NB4 (cell line): ENCODE results near the gene EHF.

Source experiments
- POLR2A ChIP-seq: IDR thresholded peaks from 2 replicates; pipeline ENCODE4 v1.6.1; 2011; ENCODE audit warnings: mild to moderate bottlenecking; ENCODE audit not compliant: insufficient read length; ENCODE audit errors: extremely low read depth
- TF ChIP-seq, protein P1 (sequence below): IDR thresholded peaks from one replicate; pipeline ENCODE4 v1.5.1; 2012; ENCODE audit warnings: low read depth, low read length
- TF ChIP-seq, protein P2 (sequence below): IDR thresholded peaks from 2 replicates; pipeline ENCODE4 v1.6.1; 2011; ENCODE audit warnings: low read depth, low read length

DNA sequence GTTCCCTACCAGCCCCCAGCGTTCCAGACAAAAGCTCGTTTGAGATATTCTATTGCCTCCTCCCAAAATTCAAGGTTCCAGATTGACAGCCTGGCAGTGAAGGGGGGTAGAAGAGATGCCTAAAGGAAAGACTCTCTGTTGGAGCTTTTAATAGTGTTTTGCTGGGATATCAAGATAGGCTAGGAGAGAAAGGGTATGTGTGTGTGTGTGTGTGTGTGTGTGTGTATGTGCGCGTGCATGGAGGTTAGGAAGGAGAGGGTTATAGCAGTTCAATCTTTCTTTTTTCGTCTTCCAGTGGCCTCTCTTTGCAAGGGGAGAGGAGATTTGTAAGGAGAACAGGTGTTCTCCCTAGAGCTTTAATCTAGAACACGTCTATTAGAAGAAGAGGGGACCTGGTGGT is 22.0 kb downstream of the EHF start:
- TF ChIP-seq, protein P1, sequence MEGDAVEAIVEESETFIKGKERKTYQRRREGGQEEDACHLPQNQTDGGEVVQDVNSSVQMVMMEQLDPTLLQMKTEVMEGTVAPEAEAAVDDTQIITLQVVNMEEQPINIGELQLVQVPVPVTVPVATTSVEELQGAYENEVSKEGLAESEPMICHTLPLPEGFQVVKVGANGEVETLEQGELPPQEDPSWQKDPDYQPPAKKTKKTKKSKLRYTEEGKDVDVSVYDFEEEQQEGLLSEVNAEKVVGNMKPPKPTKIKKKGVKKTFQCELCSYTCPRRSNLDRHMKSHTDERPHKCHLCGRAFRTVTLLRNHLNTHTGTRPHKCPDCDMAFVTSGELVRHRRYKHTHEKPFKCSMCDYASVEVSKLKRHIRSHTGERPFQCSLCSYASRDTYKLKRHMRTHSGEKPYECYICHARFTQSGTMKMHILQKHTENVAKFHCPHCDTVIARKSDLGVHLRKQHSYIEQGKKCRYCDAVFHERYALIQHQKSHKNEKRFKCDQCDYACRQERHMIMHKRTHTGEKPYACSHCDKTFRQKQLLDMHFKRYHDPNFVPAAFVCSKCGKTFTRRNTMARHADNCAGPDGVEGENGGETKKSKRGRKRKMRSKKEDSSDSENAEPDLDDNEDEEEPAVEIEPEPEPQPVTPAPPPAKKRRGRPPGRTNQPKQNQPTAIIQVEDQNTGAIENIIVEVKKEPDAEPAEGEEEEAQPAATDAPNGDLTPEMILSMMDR = no peak
- TF ChIP-seq POLR2A = no peak
- TF ChIP-seq, protein P2, sequence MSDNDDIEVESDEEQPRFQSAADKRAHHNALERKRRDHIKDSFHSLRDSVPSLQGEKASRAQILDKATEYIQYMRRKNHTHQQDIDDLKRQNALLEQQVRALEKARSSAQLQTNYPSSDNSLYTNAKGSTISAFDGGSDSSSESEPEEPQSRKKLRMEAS = no peak
